Measurements from ENCODE around the gene MALT1. TPM values are rescaled to one million over a fixed set of nuclear protein-coding genes. Genes with fewer than 3 reads are reported as not detected.

MALT1 gene
- total RNA-seq, 2 experiments from 2014 or later, result 14.4 to 18.5 TPM

- no peaks in the 10 kb centered on the region for H3K4me1 ChIP-seq (ENCODE audit: insufficient read depth, low read length, poor library complexity, severe bottlenecking)
- POLR2A ChIA-PET, result interaction anchor here (0.6 kb wide), 2 partner anchors 11 to 167 kb away, joined by 5 read pairs; no protein-coding TSS in a partner anchor
- H3K36me3 ChIP-seq (ENCODE audit: insufficient read depth, low read length), result no peaks in the 10 kb centered on the region
- no TSS peak for BruUV-seq (replicated peaks)
- intact Hi-C loops (cut with micrococcal nuclease; ENCODE audit: unreplicated experiment), result no loop called here
- no peak overlapping the region for H3K27ac ChIP-seq (ENCODE audit: low read depth, low read length, poor library complexity, severe bottlenecking)
- no peaks in the 10 kb centered on the region for H4K20me1 ChIP-seq (ENCODE audit: insufficient read depth, low read length)
- DNase-seq (ENCODE audit: low spot score), result no peak
- TF ChIP-seq EZH2phosphoT487 (IDR thresholded peaks at IDR 0.05; ENCODE audit: borderline replicate concordance, low read depth, low read length) (no peak), CTCF (conservative IDR thresholded peaks at IDR 0.05; ENCODE audit: low read length) (no peak)
- H3K4me2 ChIP-seq (ENCODE audit: low read length), result no peak overlapping the region
- no peak overlapping the region for H3K4me3 ChIP-seq (ENCODE audit: low read depth, low read length, poor library complexity, severe bottlenecking)
- CTCF ChIA-PET (ENCODE audit: unreplicated experiment), result no interaction called here
- H3K79me2 ChIP-seq (ENCODE audit: insufficient read depth, low read depth, low read length), result no peaks in the 10 kb centered on the region
- no peaks in the 10 kb centered on the region for H3K9me3 ChIP-seq (ENCODE audit: low read length)
- H3K9me2 ChIP-seq (ENCODE audit: insufficient read depth, low read length), result no peaks in the 10 kb centered on the region
- no peak overlapping the region for H2AFZ ChIP-seq (ENCODE audit: low read length)
Measured at GRCh38 chr18:58779529-58779928, 108.3 kb downstream of the MALT1 start.

- Histone ChIP-seq H3K9me2 (ENCODE audit: insufficient read depth, low read length) (no peaks in the 10 kb centered on the region), H3K9me3 (ENCODE audit: low read length) (no peaks in the 10 kb centered on the region), H3K79me2 (ENCODE audit: insufficient read depth, low read depth, low read length) (no peaks in the 10 kb centered on the region), H3K27ac (ENCODE audit: low read depth, low read length, poor library complexity, severe bottlenecking) (no peak overlapping the region), H3K4me3 (ENCODE audit: low read depth, low read length, poor library complexity, severe bottlenecking) (no peak overlapping the region), H3K36me3 (ENCODE audit: insufficient read depth, low read length) (no peaks in the 10 kb centered on the region), H4K20me1 (ENCODE audit: insufficient read depth, low read length) (no peaks in the 10 kb centered on the region), H3K4me1 (ENCODE audit: insufficient read depth, low read length, poor library complexity, severe bottlenecking) (no peaks in the 10 kb centered on the region), H3K4me2 (ENCODE audit: low read length) (no peak overlapping the region), H2AFZ (ENCODE audit: low read length) (no peak overlapping the region)
- TF ChIP-seq EZH2phosphoT487 (IDR thresholded peaks at IDR 0.05; ENCODE audit: borderline replicate concordance, low read depth, low read length) (no peak), CTCF (conservative IDR thresholded peaks at IDR 0.05; ENCODE audit: low read length) (no peak)
- POLR2A ChIA-PET, result no interaction called here
- intact Hi-C loops (cut with micrococcal nuclease; ENCODE audit: unreplicated experiment), result loop anchor here (5.0 to 10.0 kb wide), 2 partner anchors 85 to 117 kb away; partner anchors contain the start of gene ZNF532
- CTCF ChIA-PET (ENCODE audit: unreplicated experiment), result no interaction called here
- DNase-seq (ENCODE audit: low spot score), result no peak
- no TSS peak for BruUV-seq (replicated peaks)
Measured at GRCh38 chr18:58780045-58780444, 108.8 kb downstream of the MALT1 start.

GRCh38 chr18:58781627-58782194 is 110.4 kb downstream of the MALT1 start:
- DNase-seq (ENCODE audit: low spot score), result peak; percentile 73
- Histone ChIP-seq H2AFZ (ENCODE audit: low read length) (no peak overlapping the region), H3K27ac (ENCODE audit: low read depth, low read length, poor library complexity, severe bottlenecking) (no peak overlapping the region), H3K4me2 (ENCODE audit: low read length) (no peak overlapping the region), H3K9me2 (ENCODE audit: insufficient read depth, low read length) (no peaks in the 10 kb centered on the region), H3K9me3 (ENCODE audit: low read length) (no peaks in the 10 kb centered on the region), H3K4me1 (ENCODE audit: insufficient read depth, low read length, poor library complexity, severe bottlenecking) (no peaks in the 10 kb centered on the region), H3K36me3 (ENCODE audit: insufficient read depth, low read length) (no peaks in the 10 kb centered on the region), H3K4me3 (ENCODE audit: low read depth, low read length, poor library complexity, severe bottlenecking) (no peak overlapping the region), H3K79me2 (ENCODE audit: insufficient read depth, low read depth, low read length) (no peaks in the 10 kb centered on the region), H4K20me1 (ENCODE audit: insufficient read depth, low read length) (no peaks in the 10 kb centered on the region)
- intact Hi-C loops (cut with micrococcal nuclease; ENCODE audit: unreplicated experiment), result loop anchor here (1.0 to 10.0 kb wide), 4 partner anchors 83 to 289 kb away; partner anchors contain the start of gene ZNF532
- CTCF ChIA-PET (ENCODE audit: unreplicated experiment), result interaction anchor here (0.6 kb wide), 2 partner anchors 283 to 370 kb away, joined by 3 read pairs; no protein-coding TSS in a partner anchor
- no TSS peak for BruUV-seq (replicated peaks)
- POLR2A ChIA-PET, result interaction anchor here (0.7 kb wide), 1 partner anchor 288 kb away, joined by 3 read pairs; no protein-coding TSS in a partner anchor
- TF ChIP-seq EZH2phosphoT487 (IDR thresholded peaks at IDR 0.05; ENCODE audit: borderline replicate concordance, low read depth, low read length) (no peak), CTCF (conservative IDR thresholded peaks at IDR 0.05; ENCODE audit: low read length) (peak; percentile 79)

Data from OCI-LY7 (cell line).